GM12892 (cell line): ENCODE data around the gene CDKN2A.

Source experiments
- DNase-seq: peaks from one replicate; pipeline ENCODE4 v3.0.0; 2011; ENCODE audit not compliant: insufficient read length
- FAIRE-seq: peaks from 2 replicates; lab custom pipeline; 2011; peaks lifted over from hg19 to GRCh38; lab: Jason Lieb, UNC
- POLR2A ChIP-seq: IDR thresholded peaks from 2 replicates; pipeline ENCODE4 v1.6.1; 2011; ENCODE audit warnings: low read depth, low read length, control low read depth
- POLR2AphosphoS5 ChIP-seq: IDR thresholded peaks from 2 replicates; pipeline ENCODE4 v1.6.1; 2011; ENCODE audit warnings: low read depth, low read length, control low read depth
- TAF1 ChIP-seq: IDR thresholded peaks from 2 replicates; pipeline ENCODE4 v1.6.1; 2011; ENCODE audit warnings: low read depth, mild to moderate bottlenecking, control low read depth, low read length, borderline replicate concordance

Gene CDKN2A

GRCh38 chr9:21974343-21974721 is 19.9 kb downstream of the CDKN2A start:
- no peak for FAIRE-seq
- DNase-seq, result no peak
- TF ChIP-seq POLR2AphosphoS5, result no peak
- no peak for TF ChIP-seq POLR2A
- TF ChIP-seq TAF1, result no peak

- TF ChIP-seq TAF1 (no peak), POLR2A (no peak), POLR2AphosphoS5 (no peak)
- DNase-seq (no peak), FAIRE-seq (no peak)
These were observed 21.8 kb downstream of the CDKN2A start for GRCh38 chr9:21972361-21972760.

- TF ChIP-seq POLR2AphosphoS5 (no peak), TAF1 (no peak), POLR2A (no peak)
- DNase-seq, result no peak
- FAIRE-seq, result no peak
These were observed 23.2 kb downstream of the CDKN2A start for GRCh38 chr9:21970800-21971640.

- DNase-seq, result no peak
- TF ChIP-seq POLR2A, result no peak
- no peak for TF ChIP-seq POLR2AphosphoS5
- TF ChIP-seq TAF1, result no peak
- no peak for FAIRE-seq
These were observed 24.0 kb downstream of the CDKN2A start for GRCh38 chr9:21969951-21970799.

DNA sequence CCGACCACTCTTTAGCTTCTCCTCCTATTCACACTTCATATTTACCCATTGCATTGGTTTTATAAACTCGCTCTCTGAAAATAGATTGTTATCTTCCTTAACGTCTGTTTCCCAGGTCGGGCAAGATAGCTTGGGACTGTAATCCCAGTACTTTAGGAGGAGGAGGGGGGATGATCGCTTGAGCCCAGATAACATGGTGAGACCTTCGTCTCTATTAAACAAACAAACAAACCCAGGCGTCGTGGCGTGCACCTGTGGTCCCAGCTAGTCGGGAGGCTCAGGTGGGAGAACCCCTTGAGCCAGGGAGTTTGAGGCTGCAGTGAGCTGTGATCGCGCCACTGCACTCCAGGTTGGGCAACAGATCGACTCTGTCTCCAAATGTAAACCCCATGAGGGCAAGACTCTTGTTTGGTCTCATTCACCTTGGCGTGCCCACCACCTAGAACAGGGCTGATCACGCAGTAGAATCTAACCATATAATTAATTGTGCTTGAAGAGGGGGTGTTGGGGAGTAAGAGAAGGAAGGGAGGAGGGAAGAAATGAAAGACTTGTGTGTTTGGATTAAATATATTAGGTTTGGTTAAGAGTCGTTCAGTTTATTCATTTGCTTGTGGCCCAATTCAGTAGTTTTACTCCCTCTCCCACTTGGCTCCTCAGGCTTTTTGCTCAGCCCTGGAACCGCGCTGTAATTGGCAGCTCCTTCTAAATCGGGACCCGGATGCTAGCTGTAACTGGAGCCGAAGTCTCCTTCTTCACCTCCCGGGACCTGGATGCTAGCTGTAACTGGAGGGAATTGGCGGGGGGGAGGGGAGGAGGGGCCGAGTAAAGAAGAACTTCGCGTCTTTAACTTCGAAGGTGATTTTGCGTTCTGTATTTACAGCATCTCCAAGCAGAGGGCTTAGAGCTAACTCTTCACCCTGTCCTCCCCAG is 24.9 kb downstream of the CDKN2A start:
- FAIRE-seq (no peak), DNase-seq (no peak)
- TF ChIP-seq POLR2AphosphoS5 (no peak), TAF1 (no peak), POLR2A (no peak)

DNA sequence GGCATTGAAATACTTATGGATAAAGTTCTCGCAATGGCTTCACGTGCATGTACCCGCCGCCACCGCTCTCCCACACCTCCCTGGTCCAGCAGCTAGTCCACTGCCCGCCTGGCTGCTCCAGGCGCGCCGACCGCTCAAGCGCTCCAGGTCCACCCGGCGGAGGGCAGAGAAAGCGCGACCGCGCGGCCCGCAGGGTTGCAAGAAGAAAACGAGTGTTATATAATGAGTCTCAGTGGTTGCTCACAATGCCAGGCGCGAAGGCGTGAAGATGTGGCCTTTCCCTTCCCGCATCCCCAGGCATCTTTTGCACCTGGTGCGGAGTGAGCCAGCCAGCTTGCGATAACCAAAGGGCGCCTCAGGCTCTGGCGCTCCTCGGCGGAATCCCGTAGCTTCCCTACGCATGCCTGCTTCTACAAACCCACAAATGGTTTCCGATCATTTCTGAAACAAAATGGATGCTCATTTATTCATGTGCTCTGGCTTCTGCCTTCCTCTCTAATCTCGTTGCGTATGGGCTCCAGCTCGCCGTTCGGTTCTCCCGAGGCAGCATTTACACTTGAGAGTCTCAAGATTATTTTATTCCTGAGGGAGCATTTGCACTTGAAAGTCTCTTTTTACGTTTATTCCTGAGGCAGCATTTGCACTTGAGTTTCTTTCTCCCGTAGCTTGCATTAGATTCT is 25.7 kb downstream of the CDKN2A start:
- TF ChIP-seq POLR2AphosphoS5 (no peak), TAF1 (no peak), POLR2A (no peak)
- FAIRE-seq (no peak), DNase-seq (no peak)

DNA sequence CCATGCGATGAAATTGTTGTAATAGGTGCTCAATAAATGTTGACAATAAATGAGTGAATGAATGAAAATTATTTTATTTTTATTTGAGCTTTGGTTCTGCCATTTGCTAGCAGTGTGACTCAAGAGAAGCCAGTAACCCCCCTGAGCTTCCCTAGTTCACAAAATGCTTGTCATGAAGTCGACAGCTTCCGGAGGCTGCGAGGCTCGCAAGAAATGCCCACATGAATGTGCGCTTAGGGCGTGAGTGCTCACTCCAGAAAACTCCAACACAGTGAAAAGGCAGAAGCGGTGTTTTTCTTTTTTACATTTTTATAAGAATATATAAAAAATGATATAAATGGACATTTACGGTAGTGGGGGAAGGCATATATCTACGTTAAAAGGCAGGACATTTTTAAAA is 26.5 kb downstream of the CDKN2A start:
- FAIRE-seq (no peak), DNase-seq (no peak)
- TF ChIP-seq POLR2AphosphoS5 (no peak), POLR2A (no peak), TAF1 (no peak)

DNA sequence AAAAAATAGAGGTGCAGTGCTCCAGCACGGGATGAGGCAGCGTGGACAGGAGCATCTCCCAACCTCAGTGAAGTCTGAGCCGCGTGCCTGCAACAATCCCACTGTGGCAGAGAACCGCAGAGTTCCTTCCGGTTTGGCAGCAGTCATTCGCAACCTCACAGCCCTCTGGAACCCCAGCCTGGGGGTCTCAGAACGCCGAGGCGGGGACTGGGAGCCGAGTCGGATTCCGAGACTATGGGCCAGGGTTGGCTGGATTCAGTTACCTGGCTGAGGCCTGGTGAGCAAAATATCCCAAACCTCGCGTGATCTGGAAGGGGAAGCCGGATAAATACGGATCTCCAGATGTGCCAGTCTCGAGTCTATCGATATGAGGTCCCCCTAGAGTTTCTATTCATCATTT is 27.0 kb downstream of the CDKN2A start:
- FAIRE-seq (no peak), DNase-seq (no peak)
- TF ChIP-seq POLR2A (no peak), POLR2AphosphoS5 (no peak), TAF1 (no peak)

DNA sequence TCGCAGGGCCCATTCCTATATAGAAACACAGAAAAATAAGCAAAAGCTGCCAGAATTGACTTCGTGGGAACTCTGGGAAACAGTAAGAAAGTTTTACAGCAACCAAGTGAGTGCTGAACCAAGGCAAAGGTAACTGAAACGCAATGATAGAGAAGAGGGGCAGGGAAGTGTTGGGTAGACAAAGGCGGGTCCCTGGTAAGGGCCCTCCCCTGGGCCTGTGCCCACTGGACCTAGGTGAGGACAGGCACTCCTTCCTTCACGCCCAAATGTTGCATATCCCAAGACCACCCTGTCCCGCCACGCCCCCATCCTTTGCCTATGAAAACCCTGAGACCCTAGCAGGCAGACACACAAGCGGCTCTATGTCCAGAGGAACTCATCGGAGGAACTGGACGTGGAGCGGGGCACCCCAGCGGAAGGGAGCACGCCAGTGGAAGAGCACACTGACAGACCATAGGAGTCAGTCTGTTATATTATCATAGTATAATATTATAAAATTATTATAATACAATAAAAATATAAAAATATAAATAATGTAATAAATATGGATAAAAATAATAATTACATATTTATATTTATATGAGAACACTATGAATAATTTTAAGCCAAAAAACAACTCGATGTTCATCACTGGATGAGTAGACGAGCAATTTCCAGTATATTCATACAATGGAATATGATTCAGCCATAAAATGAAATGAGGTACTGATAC is 27.9 kb downstream of the CDKN2A start:
- TF ChIP-seq POLR2A (no peak), TAF1 (no peak), POLR2AphosphoS5 (no peak)
- no peak for FAIRE-seq

More for the DNA sequence above, 27.9 kb downstream of the CDKN2A start:
- DNase-seq, result no peak
